ENCODE measurements around the gene CLCN7. TPM values are rescaled to one million over a fixed set of nuclear protein-coding genes. Genes with fewer than 3 reads are reported as not detected.

CLCN7 gene
- total and polyA plus RNA-seq, 2 donors (not counting 3 experiments of a cell fraction or from before 2014, with no cell fraction given), result 59.8 to 94.9 TPM

DNA sequence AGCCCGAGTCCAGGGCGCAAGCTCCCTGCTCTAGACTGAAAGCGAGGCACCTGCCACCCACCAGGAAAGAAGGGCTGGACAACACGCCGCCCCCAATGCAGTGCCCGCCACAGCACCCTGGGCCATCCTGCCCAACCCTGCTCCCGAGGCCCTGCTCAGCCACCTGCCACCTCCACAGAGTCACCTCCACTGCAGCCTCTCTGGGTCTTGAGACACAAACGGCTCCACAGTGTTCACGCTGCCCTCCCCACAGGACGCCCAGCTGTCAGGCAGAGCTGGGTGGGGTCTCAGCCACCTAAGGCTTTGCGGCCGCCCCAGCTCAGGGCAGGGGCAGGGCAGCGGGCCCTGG is 9.3 kb downstream of the CLCN7 start:
- H3K4me3 ChIP-seq (replicated peaks in 1 of 3; ENCODE audit: insufficient read depth in 1 of 3, low read depth in 1 of 3, low read length in 3 of 3), result no peak overlapping the region
- H4K20me1 ChIP-seq (replicated peaks; ENCODE audit: control insufficient read depth, extremely low read depth, insufficient read depth, low read length), result no peaks in the 10 kb centered on the region
- POLR2A ChIA-PET, result no interaction called here
- H3K27ac ChIP-seq (ENCODE audit: insufficient read depth, low read depth, low read length), result no peak overlapping the region
- FAIRE-seq, result no peak
- H3K9me1 ChIP-seq (replicated peaks; ENCODE audit: control insufficient read depth, extremely low read depth, insufficient read depth, low read length), result no peaks in the 10 kb centered on the region
- TF ChIP-seq EZH2 (IDR thresholded peaks at IDR 0.05; ENCODE audit: borderline replicate concordance, low read depth, low read length, severe bottlenecking) (no peak), GATA2 (IDR thresholded peaks at IDR 0.05; ENCODE audit: insufficient read depth, insufficient read length, low read depth, low read length) (no peak), POLR2A (IDR thresholded peaks at IDR 0.05; ENCODE audit: low read depth, low read length) (no peak), MYC (IDR thresholded peaks at IDR 0.05; ENCODE audit: low read depth, low read length) (no peak), JUN (IDR thresholded peaks at IDR 0.05; ENCODE audit: borderline replicate concordance, insufficient read depth, insufficient read length, low read depth) (no peak), FOS (IDR thresholded peaks at IDR 0.05; ENCODE audit: borderline replicate concordance, insufficient read depth, low read length) (no peak), POLR2AphosphoS5 (IDR thresholded peaks at IDR 0.05; ENCODE audit: insufficient read depth, low read depth, low read length) (no peak)
- TF ChIP-seq, protein P1, sequence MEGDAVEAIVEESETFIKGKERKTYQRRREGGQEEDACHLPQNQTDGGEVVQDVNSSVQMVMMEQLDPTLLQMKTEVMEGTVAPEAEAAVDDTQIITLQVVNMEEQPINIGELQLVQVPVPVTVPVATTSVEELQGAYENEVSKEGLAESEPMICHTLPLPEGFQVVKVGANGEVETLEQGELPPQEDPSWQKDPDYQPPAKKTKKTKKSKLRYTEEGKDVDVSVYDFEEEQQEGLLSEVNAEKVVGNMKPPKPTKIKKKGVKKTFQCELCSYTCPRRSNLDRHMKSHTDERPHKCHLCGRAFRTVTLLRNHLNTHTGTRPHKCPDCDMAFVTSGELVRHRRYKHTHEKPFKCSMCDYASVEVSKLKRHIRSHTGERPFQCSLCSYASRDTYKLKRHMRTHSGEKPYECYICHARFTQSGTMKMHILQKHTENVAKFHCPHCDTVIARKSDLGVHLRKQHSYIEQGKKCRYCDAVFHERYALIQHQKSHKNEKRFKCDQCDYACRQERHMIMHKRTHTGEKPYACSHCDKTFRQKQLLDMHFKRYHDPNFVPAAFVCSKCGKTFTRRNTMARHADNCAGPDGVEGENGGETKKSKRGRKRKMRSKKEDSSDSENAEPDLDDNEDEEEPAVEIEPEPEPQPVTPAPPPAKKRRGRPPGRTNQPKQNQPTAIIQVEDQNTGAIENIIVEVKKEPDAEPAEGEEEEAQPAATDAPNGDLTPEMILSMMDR (IDR thresholded peaks at IDR 0.05; ENCODE audit: extremely low read depth in 1 of 2, insufficient read depth in 1 of 2, low read depth in 1 of 2, low read length in 2 of 2), result no peak
- TF ChIP-seq, protein P2, sequence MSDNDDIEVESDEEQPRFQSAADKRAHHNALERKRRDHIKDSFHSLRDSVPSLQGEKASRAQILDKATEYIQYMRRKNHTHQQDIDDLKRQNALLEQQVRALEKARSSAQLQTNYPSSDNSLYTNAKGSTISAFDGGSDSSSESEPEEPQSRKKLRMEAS (IDR thresholded peaks at IDR 0.05; ENCODE audit: insufficient read depth, insufficient read length), result no peak
- no peak overlapping the region for H2AFZ ChIP-seq (ENCODE audit: low read depth, low read length)
- no TSS peak for BruUV-seq (replicated peaks)
- intact Hi-C loops (cut with micrococcal nuclease), result no loop called here
- H3K9ac ChIP-seq (replicated peaks; ENCODE audit: extremely low read depth, insufficient read depth, low read length), result no peak overlapping the region
- CTCF ChIA-PET, result no interaction called here
- dilution Hi-C loops (cut with MboI; ENCODE audit: extremely low pct_ligation_motif_present, low sequenced_read_pairs), result no loop called here
- peaks cover 12% of the 10 kb centered on the region for H3K79me2 ChIP-seq (ENCODE audit: control insufficient read depth, insufficient read depth, low read length)
- H3K36me3 ChIP-seq (ENCODE audit: control insufficient read depth in 2 of 2, extremely low read depth in 1 of 2, insufficient read depth in 2 of 2, low read length in 2 of 2), result peaks cover 0 to 12% of the 10 kb centered on the region in 2 experiments
- H3K27me3 ChIP-seq (ENCODE audit: control insufficient read depth in 2 of 2, insufficient read depth in 2 of 2, low read length in 2 of 2), result no peaks in the 10 kb centered on the region
- no peak for DNase-seq (ENCODE audit: low read depth, low spot score)
- no peaks in the 10 kb centered on the region for H3K9me3 ChIP-seq (replicated peaks; ENCODE audit: control insufficient read depth, insufficient read depth, low read length)
- no peaks in the 10 kb centered on the region for H3K4me1 ChIP-seq (ENCODE audit: control insufficient read depth, extremely low read depth, insufficient read depth, low read length)
- no peak overlapping the region for H3K4me2 ChIP-seq (ENCODE audit: insufficient read depth, low read length)
